K562 (cell line): Measurements from ENCODE around the gene MATN1. TPM values are rescaled to one million over a fixed set of nuclear protein-coding genes. Genes with fewer than 3 reads are reported as not detected.
A peak's percentile ranks its signal among the peaks of the same experiment; 100 is the strongest.

Experiments
- ARID3A ChIP-seq: IDR thresholded peaks from 2 replicates; pipeline ENCODE4 v1.6.1; 2012; ENCODE audit warnings: low read depth, low read length, improper control_type of control experiment, borderline replicate concordance
- KDM1A ChIP-seq, 2 experiments: fragments of 450-650 bp; IDR thresholded peaks; 2 replicates each; pipeline ENCODE4 v1.6.1; 2016; ENCODE audit warnings: mild to moderate bottlenecking in 2 of 2
- KLF13 ChIP-seq: fragments of 450-650 bp; IDR thresholded peaks from 2 replicates; pipeline ENCODE4 v1.6.1; 2016; ENCODE audit warnings: missing genetic modification characterization, low read depth, mild to moderate bottlenecking, missing compliant biosample characterization, moderate library complexity, borderline replicate concordance
- MLLT1 ChIP-seq, 2 experiments: fragments of 450-650 bp; IDR thresholded peaks; 2 replicates each; pipeline ENCODE4 v1.6.1; 2016
- MTA1 ChIP-seq: fragments of 450-650 bp; IDR thresholded peaks from 2 replicates; pipeline ENCODE4 v1.6.1; 2017; ENCODE audit warnings: borderline replicate concordance
- NCOA1 ChIP-seq: fragments of 450-650 bp; IDR thresholded peaks from 2 replicates; pipeline ENCODE4 v1.6.1; 2016; ENCODE audit warnings: low read depth
- POLR2AphosphoS2 ChIP-seq: IDR thresholded peaks from 2 replicates; pipeline ENCODE4 v1.6.1; 2012; ENCODE audit warnings: low read length, improper control_type of control experiment
- REST ChIP-seq, 2 experiments: fragments of 450-650 bp; formaldehyde crosslinking in 1 of 2; IDR thresholded peaks; 2 replicates each; pipeline versions ENCODE4 v1.4.0 to v1.6.1; 2014 to 2020; ENCODE audit warnings: mild to moderate bottlenecking in 2 of 2, borderline replicate concordance in 1 of 2, low read depth in 1 of 2
- TAL1 ChIP-seq: fragments of 450-650 bp; IDR thresholded peaks from 2 replicates; pipeline ENCODE4 v1.6.1; 2016; ENCODE audit warnings: mild to moderate bottlenecking
- U2AF2 ChIP-seq: fragments of 200-400 bp; formaldehyde crosslinking; optimal IDR thresholded peaks from 2 replicates; pipeline ENCODE3; 2017; ENCODE audit warnings: low read depth, mild to moderate bottlenecking, low read length
- YY1 ChIP-seq, 3 experiments: IDR thresholded peaks; 2 replicates each; pipeline ENCODE4 v1.6.1; 2011; ENCODE audit warnings: low read length in 2 of 3, mild to moderate bottlenecking in 2 of 3, moderate library complexity in 2 of 3, borderline replicate concordance in 1 of 3, control low read depth in 1 of 3, low read depth in 1 of 3; ENCODE audit not compliant: insufficient read depth in 3 of 3, insufficient replicate concordance in 2 of 3, control insufficient read depth in 1 of 3, insufficient read length in 1 of 3; ENCODE audit errors: extremely low read depth in 1 of 3
- ZEB2 ChIP-seq: fragments of 450-650 bp; IDR thresholded peaks from 2 replicates; pipeline ENCODE4 v1.6.1; 2016
- ZNF431 ChIP-seq: sonication (generic); formaldehyde crosslinking; IDR thresholded peaks from 2 replicates; pipeline ENCODE4 v1.8.0; 2022; ENCODE audit warnings: mild to moderate bottlenecking, missing genetic modification reagents
- ZNF696 ChIP-seq: fragments of 250-450 bp; sonication (Bioruptor Pico); conservative IDR thresholded peaks from 2 replicates; pipeline ENCODE4 v1.4.0; 2020; ENCODE audit warnings: mild to moderate bottlenecking, moderate library complexity
- ZNF79 ChIP-seq: fragments of 250-450 bp; sonication (Bioruptor Pico); IDR thresholded peaks from 2 replicates; pipeline ENCODE4 v1.4.0; 2020; ENCODE audit warnings: low read depth, mild to moderate bottlenecking, moderate library complexity
- polyA plus RNA-seq, 8 experiments: library from polyadenylated mRNA; depleted of rRNA in 4 of 8; stranded (reverse) in 5 of 8; unstranded in 3 of 8; fragments of >200 nt; fragmentation: Nextera tagmentation in 2 of 8; fragmentation: Illumina TruSeq in 1 of 8; extraction: Ambion mirVana in 2 of 8; extraction: Trizol in 1 of 8; gene quantifications; 2 replicates each; pipeline versions ENCODE4 v1.2.1 to v1.2.3, GENCODE V29; 2011 to 2014; ENCODE audit warnings: inconsistent platforms in 1 of 8, missing spikeins in 1 of 8
- total RNA-seq, 7 experiments: library from RNA; depleted of rRNA in 6 of 7; stranded (reverse); fragments of >200 nt in 6 of 7; fragmentation: Illumina TruSeq in 2 of 7; extraction: Trizol in 2 of 7; gene quantifications; 2 replicates each; pipeline versions ENCODE4 v1.2.1 to v1.2.3, GENCODE V29; 2011 to 2021; ENCODE audit warnings: low replicate concordance in 1 of 7

Gene MATN1
- total and polyA plus RNA-seq, 9 of the 15 experiments (the other 6 are each of a cell fraction or from before 2014, with no cell fraction given), result 0.10 to 2.3 (median 1.2) TPM

GRCh38 chr1:30727824-30728223 is 4.4 kb upstream of the MATN1 start (continued):
- TF ChIP-seq REST (IDR thresholded peaks at IDR 0.05; ENCODE audit: borderline replicate concordance), result no peak
- TF ChIP-seq REST (CRISPR knock-in tag; IDR thresholded peaks at IDR 0.05; ENCODE audit: low read depth), result no peak
- no peak for TF ChIP-seq ZNF696 (CRISPR knock-in tag)
- TF ChIP-seq U2AF2, result no peak
- no peak; the same call in 1 of the 2 replicates for TF ChIP-seq POLR2AphosphoS2
- TF ChIP-seq TAL1, result peak; percentile 54
- TF ChIP-seq MLLT1 (IDR thresholded peaks at IDR 0.05), result peak; percentile 73 to 94
- TF ChIP-seq KLF13 (tag), result no peak
- peak in 1 of 3 experiments; percentile 8 for TF ChIP-seq YY1 (IDR thresholded peaks at IDR 0.05; ENCODE audit: borderline replicate concordance in 1 of 3, control insufficient read depth in 1 of 3, extremely low read depth in 1 of 3, insufficient read depth in 3 of 3, insufficient read length in 1 of 3, insufficient replicate concordance in 2 of 3, low read depth in 1 of 3, low read length in 2 of 3)
- TF ChIP-seq MTA1, result peak; percentile 94
- TF ChIP-seq ZNF79 (CRISPR knock-in tag), result no peak
- TF ChIP-seq ARID3A, result peak; percentile 55; the same call in 1 of the 2 replicates
- TF ChIP-seq KDM1A (IDR thresholded peaks at IDR 0.05), result peak; percentile 10 to 87; a peak in 3 of 4 replicates
- TF ChIP-seq ZEB2, result peak; percentile 77
- TF ChIP-seq ZNF431, result no peak
- TF ChIP-seq NCOA1, result peak; percentile 76
